WTC11 (cell line): ENCODE measurements around the gene BUB1. TPM values are rescaled to one million over a fixed set of nuclear protein-coding genes. Genes with fewer than 3 reads are reported as not detected.

Source experiments
- ATAC-seq: fragments of 200-7000 bp; cut with Tn5 transposase; 2 replicates; pipeline ENCODE4 v1.10.0; 2021; ENCODE audit warnings: mild to moderate bottlenecking, moderate library complexity
- CTCF ChIA-PET: fragments of 300-600 bp; sonication (Branson Sonifier 250); formaldehyde crosslinking; loops from one replicate; lab custom pipeline; 2021; ENCODE audit warnings: antibody characterized with exemption; lab: Charles Lee
- POLR2A ChIA-PET: fragments of 350-600 bp; sonication (Branson Sonifier 250); formaldehyde crosslinking; loops from one replicate; lab custom pipeline; 2021; ENCODE audit warnings: antibody characterized with exemption; lab: Charles Lee
- DNase-seq: peaks from one replicate; pipeline ENCODE4 v3.0.0; 2021; ENCODE audit warnings: low spot score
- H3K27ac Mint-ChIP-seq: 2 replicates; pipeline ENCODE4 v1.8.0; 2021; ENCODE audit warnings: mixed read lengths
- H3K27me3 Mint-ChIP-seq: 2 replicates; pipeline ENCODE4 v1.8.0; 2021; ENCODE audit warnings: low read depth, mild to moderate bottlenecking, moderate library complexity, mixed read lengths
- H3K36me3 Mint-ChIP-seq: 2 replicates; pipeline ENCODE4 v1.8.0; 2021; ENCODE audit warnings: mixed read lengths
- H3K4me1 Mint-ChIP-seq: 2 replicates; pipeline ENCODE4 v1.8.0; 2022; ENCODE audit warnings: mixed read lengths
- H3K4me3 Mint-ChIP-seq: 2 replicates; pipeline ENCODE4 v1.8.0; 2021; ENCODE audit warnings: mild to moderate bottlenecking, moderate library complexity, mixed read lengths
- H3K9me3 Mint-ChIP-seq: 2 replicates; pipeline ENCODE4 v1.8.0; 2021; ENCODE audit warnings: mixed read lengths
- CREB1 ChIP-seq: sonication (generic); formaldehyde crosslinking; IDR thresholded peaks from 2 replicates; pipeline ENCODE4 v1.8.0; 2023; ENCODE audit warnings: mild to moderate bottlenecking, missing genetic modification reagents
- FOXJ3 ChIP-seq: sonication (generic); formaldehyde crosslinking; IDR thresholded peaks from 2 replicates; pipeline ENCODE4 v1.9.0; 2021; ENCODE audit warnings: missing genetic modification reagents, mild to moderate bottlenecking, borderline replicate concordance
- FOXP1 ChIP-seq: sonication (generic); formaldehyde crosslinking; IDR thresholded peaks from 2 replicates; pipeline ENCODE4 v1.8.0; 2022; ENCODE audit warnings: missing genetic modification reagents, mild to moderate bottlenecking, moderate library complexity, borderline replicate concordance
- HMGA2 ChIP-seq: fragments of 250-450 bp; sonication (Bioruptor Pico); IDR thresholded peaks from 2 replicates; pipeline ENCODE4 v1.4.0; 2021; ENCODE audit warnings: mild to moderate bottlenecking, moderate library complexity
- IRF2 ChIP-seq: sonication (generic); formaldehyde crosslinking; IDR thresholded peaks from 2 replicates; pipeline ENCODE4 v1.8.0; 2022; ENCODE audit warnings: low read depth, missing genetic modification reagents, borderline replicate concordance
- MXD4 ChIP-seq: fragments of 250-450 bp; sonication (Bioruptor Pico); IDR thresholded peaks from 2 replicates; pipeline ENCODE4 v1.8.0; 2021; ENCODE audit warnings: mild to moderate bottlenecking, moderate library complexity, borderline replicate concordance
- NFE2L1 ChIP-seq: sonication (generic); formaldehyde crosslinking; IDR thresholded peaks from 2 replicates; pipeline ENCODE4 v1.8.1; 2023; ENCODE audit warnings: missing genetic modification reagents
- NR3C1 ChIP-seq: sonication (generic); formaldehyde crosslinking; conservative IDR thresholded peaks from 2 replicates; pipeline ENCODE4 v1.8.1; 2023; ENCODE audit warnings: low read depth, mild to moderate bottlenecking, missing genetic modification reagents
- SMAD3 ChIP-seq: sonication (generic); formaldehyde crosslinking; IDR thresholded peaks from 2 replicates; pipeline ENCODE4 v1.8.0; 2022; ENCODE audit warnings: missing genetic modification reagents, mild to moderate bottlenecking, borderline replicate concordance
- SMAD4 ChIP-seq: sonication (generic); formaldehyde crosslinking; IDR thresholded peaks from 2 replicates; pipeline ENCODE4 v1.8.0; 2022; ENCODE audit warnings: mild to moderate bottlenecking, missing genetic modification reagents
- TCF7 ChIP-seq: sonication (generic); formaldehyde crosslinking; IDR thresholded peaks from 2 replicates; pipeline ENCODE4 v1.8.0; 2022; ENCODE audit warnings: mild to moderate bottlenecking, low read depth, missing genetic modification reagents, moderate library complexity
- TEAD4 ChIP-seq: sonication (generic); formaldehyde crosslinking; IDR thresholded peaks from 2 replicates; pipeline ENCODE4 v1.8.0; 2022; ENCODE audit warnings: mild to moderate bottlenecking, missing genetic modification reagents
- ZNF317 ChIP-seq: sonication (generic); formaldehyde crosslinking; IDR thresholded peaks from 2 replicates; pipeline ENCODE4 v1.8.1; 2023; ENCODE audit warnings: low read depth, mild to moderate bottlenecking, moderate library complexity, missing genetic modification reagents, borderline replicate concordance
- total RNA-seq: library from RNA; stranded (reverse); gene quantifications from 3 replicates; pipeline ENCODE4 v1.2.3, GENCODE V29; 2021
- TF ChIP-seq, protein P1 (sequence below): fragments of 250-450 bp; sonication (Bioruptor Pico); IDR thresholded peaks from 2 replicates; pipeline ENCODE4 v1.8.0; 2021; ENCODE audit warnings: mild to moderate bottlenecking
- TF ChIP-seq, protein P2 (sequence below): fragments of 250-450 bp; sonication (Bioruptor Pico); conservative IDR thresholded peaks from 2 replicates; pipeline ENCODE4 v1.9.0; 2021; ENCODE audit warnings: mild to moderate bottlenecking
- TF ChIP-seq, protein P3 (sequence below): sonication (generic); formaldehyde crosslinking; IDR thresholded peaks from 2 replicates; pipeline ENCODE4 v1.8.1; 2023; ENCODE audit warnings: mild to moderate bottlenecking, missing genetic modification reagents, moderate library complexity
- TF ChIP-seq, protein P4 (sequence below): fragments of 250-450 bp; sonication (Bioruptor Pico); IDR thresholded peaks from 2 replicates; pipeline ENCODE4 v1.9.0; 2021; ENCODE audit warnings: mild to moderate bottlenecking
- TF ChIP-seq, protein P5 (sequence below): sonication (generic); formaldehyde crosslinking; IDR thresholded peaks from 2 replicates; pipeline ENCODE4 v1.8.1; 2022; ENCODE audit warnings: mild to moderate bottlenecking, missing genetic modification reagents, moderate library complexity, borderline replicate concordance
- TF ChIP-seq, protein P6 (sequence below): fragments of 250-450 bp; sonication (Bioruptor Pico); IDR thresholded peaks from 2 replicates; pipeline ENCODE4 v2.1.2; 2022; ENCODE audit warnings: mild to moderate bottlenecking, moderate library complexity
- TF ChIP-seq, protein P7 (sequence below): sonication (generic); formaldehyde crosslinking; IDR thresholded peaks from 2 replicates; pipeline ENCODE4 v1.8.1; 2023; ENCODE audit warnings: mild to moderate bottlenecking, missing genetic modification reagents

BUB1 gene
- total RNA-seq, 1 experiment from 2014 or later, result 116 TPM

DNA sequence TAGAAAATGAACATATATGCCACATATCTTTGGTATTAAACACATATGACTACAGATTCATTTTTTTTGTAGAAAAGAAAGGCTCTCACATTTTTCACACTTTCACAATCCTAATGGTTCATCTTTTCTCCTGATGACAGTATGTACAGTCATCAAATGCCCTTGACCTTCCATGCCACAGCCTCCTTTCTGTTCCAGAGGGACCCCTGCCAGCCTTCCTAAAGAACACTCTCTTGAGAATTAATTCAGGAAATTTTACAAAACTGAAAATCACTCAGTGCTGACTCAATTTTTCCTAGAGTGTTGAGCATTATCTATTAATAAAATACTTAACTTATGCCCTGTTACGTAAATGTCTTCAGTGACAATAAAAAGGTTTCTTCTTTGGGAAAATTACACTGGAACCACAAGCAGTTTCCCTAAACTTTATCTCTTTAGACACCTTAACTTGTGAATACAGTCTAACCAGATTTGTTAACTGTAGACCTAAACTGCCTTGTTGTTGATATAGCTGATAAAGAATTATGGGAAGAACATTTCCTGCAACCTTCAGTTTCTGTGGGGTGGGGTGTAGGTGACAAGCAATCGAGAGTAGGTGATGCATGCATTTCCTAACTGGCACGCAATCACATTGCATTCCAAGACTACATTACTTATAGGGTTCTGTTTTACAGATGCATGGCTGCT is 39.2 kb upstream of the BUB1 start:
- Mint-ChIP-seq H3K27me3 (peaks cover 21% of the 10 kb centered on the region), H3K36me3 (no peaks in the 10 kb centered on the region), H3K4me3 (no peak overlapping the region), H3K4me1 (no peaks in the 10 kb centered on the region), H3K9me3 (peaks cover 8% of the 10 kb centered on the region; the same call in 1 of the 2 replicates), H3K27ac (no peak overlapping the region)
- ChIA-PET POLR2A (no interaction called here), CTCF (no interaction called here)
- TF ChIP-seq, protein P1, sequence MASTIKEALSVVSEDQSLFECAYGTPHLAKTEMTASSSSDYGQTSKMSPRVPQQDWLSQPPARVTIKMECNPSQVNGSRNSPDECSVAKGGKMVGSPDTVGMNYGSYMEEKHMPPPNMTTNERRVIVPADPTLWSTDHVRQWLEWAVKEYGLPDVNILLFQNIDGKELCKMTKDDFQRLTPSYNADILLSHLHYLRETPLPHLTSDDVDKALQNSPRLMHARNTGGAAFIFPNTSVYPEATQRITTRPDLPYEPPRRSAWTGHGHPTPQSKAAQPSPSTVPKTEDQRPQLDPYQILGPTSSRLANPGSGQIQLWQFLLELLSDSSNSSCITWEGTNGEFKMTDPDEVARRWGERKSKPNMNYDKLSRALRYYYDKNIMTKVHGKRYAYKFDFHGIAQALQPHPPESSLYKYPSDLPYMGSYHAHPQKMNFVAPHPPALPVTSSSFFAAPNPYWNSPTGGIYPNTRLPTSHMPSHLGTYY (CRISPR knock-in tag), result no peak
- no peak for ATAC-seq
- no peak for DNase-seq

DNA sequence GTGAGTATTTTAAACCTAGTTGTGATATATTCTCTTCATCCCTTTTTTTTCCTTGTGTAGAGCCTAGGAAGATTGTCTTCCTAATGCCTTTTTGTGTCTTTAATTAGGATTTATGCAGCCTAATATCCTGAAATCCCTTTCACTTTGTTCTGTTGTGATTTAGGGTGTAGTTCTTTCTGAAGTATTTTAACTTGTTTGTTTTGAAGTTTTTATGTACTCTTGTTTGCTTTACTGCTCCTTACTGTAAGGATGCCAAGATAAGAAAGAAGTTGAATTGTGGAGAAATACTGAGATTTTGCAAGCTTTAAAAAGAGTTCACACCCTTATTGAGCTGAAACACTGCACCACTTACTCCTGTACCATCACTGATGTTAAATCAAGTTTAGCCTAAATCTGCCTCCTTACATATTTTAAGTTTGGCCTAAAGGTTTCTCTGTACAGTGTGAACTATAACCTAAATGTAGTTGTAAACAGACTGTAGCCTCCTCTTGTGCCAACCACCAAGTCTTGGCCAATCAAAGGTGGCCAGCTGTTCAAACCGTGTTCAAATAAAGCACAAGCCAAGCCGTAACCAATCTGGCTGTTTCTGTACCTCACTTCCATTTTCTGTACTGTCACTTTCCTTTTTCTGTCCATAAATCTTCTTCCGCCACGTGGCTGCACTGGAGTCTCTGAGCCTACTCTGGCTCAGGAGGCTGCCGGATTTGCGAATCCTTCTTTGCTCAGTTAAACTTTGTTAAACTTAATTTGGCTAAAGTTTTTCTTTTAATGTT is 36.8 kb upstream of the BUB1 start:
- TF ChIP-seq, protein P2, sequence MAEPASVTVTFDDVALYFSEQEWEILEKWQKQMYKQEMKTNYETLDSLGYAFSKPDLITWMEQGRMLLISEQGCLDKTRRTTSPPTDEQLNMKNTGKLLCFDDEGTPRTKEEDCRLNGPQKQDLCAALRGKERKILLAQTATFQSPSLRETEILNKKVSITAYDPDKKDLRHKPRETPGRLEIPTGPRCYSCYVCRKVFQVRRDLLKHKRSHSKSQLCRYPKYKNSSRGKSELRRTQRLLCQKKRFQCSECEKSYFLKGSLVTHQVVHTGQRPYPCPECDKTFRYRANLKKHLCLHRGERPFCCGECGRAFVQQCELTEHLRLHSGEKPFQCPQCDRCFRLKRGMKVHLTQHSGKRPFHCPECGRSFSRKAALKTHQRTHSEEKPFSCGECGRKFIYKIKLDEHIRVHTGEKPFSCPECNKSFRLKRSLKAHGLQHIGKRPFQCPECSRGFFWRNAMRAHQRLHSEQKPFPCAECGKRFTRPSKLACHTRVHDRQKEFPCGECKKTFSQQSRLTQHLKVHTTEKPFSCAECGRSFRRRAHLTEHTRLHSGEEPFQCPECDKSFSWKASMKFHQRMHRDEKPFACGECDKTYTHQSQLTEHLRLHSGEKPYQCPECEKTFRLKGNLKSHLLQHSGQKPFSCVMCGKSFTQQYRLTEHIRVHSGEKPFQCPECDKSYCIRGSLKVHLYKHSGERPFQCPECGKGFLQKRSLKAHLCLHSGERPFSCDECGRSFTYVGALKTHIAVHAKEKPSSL, result no peak
- TF ChIP-seq IRF2 (CRISPR knock-in tag) (no peak), SMAD4 (CRISPR knock-in tag) (no peak), NR3C1 (CRISPR knock-in tag) (no peak)
- TF ChIP-seq, protein P3, sequence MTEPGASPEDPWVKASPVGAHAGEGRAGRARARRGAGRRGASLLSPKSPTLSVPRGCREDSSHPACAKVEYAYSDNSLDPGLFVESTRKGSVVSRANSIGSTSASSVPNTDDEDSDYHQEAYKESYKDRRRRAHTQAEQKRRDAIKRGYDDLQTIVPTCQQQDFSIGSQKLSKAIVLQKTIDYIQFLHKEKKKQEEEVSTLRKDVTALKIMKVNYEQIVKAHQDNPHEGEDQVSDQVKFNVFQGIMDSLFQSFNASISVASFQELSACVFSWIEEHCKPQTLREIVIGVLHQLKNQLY (CRISPR knock-in tag), result no peak
- TF ChIP-seq, protein P4, sequence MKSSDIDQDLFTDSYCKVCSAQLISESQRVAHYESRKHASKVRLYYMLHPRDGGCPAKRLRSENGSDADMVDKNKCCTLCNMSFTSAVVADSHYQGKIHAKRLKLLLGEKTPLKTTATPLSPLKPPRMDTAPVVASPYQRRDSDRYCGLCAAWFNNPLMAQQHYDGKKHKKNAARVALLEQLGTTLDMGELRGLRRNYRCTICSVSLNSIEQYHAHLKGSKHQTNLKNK (CRISPR knock-in tag), result no peak
- TF ChIP-seq, protein P5, sequence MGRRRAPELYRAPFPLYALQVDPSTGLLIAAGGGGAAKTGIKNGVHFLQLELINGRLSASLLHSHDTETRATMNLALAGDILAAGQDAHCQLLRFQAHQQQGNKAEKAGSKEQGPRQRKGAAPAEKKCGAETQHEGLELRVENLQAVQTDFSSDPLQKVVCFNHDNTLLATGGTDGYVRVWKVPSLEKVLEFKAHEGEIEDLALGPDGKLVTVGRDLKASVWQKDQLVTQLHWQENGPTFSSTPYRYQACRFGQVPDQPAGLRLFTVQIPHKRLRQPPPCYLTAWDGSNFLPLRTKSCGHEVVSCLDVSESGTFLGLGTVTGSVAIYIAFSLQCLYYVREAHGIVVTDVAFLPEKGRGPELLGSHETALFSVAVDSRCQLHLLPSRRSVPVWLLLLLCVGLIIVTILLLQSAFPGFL (CRISPR knock-in tag), result no peak
- no peak for DNase-seq
- no peak for ATAC-seq
- CTCF ChIA-PET, result interaction anchor here (0.5 kb wide), 1 partner anchor 1893 kb away, joined by 3 read pairs; no protein-coding TSS in a partner anchor
- H3K9me3 Mint-ChIP-seq, result peaks cover 8% of the 10 kb centered on the region; the same call in 1 of the 2 replicates
- H3K36me3 Mint-ChIP-seq, result no peaks in the 10 kb centered on the region
- POLR2A ChIA-PET, result no interaction called here
- H3K27me3 Mint-ChIP-seq, result peaks cover 25% of the 10 kb centered on the region
- H3K4me1 Mint-ChIP-seq, result no peaks in the 10 kb centered on the region
- no peak overlapping the region for H3K27ac Mint-ChIP-seq
- H3K4me3 Mint-ChIP-seq, result no peak overlapping the region

DNA sequence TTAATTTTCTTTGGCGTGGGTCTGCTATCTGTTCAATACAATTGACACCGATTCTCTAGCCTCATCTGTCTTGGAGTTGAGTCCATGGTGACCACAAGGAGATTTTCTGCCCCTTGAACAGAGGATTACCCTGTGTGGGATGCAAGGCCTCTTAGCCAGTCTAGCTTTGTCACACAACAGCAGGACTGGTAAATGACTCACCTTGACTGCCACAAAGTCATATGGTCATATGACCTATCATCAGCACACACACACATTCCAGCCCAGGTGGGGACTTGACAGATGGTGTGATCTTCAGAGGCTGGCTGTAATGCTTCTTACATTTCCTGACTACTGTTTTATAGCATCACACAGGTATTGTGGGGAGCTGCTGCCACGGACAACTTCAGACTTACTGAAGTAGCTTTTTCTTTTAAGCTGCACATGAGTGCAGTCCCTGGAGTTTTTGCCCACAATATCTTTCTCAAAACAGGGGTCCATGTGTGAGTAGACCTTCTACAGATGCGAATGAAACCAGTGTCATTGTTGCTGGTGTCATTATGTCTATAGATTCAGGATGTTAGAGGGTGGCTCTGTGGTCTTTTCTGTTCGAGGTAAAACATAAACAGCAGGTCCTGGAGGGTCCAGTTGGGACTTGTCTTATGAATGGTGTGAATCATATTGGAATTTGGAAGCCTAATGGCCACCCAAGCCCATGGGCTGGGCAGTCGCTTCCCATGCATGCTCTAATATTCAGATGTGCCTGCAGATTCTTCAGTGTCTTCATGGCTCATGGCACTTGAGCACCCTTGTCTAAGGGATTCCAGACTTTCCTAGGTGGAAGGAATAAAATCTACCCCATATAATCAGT is 35.9 kb upstream of the BUB1 start:
- no peak for ATAC-seq
- CTCF ChIA-PET, result no interaction called here
- POLR2A ChIA-PET, result no interaction called here
- no peak overlapping the region for H3K27ac Mint-ChIP-seq
- peaks cover 8% of the 10 kb centered on the region; the same call in 1 of the 2 replicates for H3K9me3 Mint-ChIP-seq
- no peaks in the 10 kb centered on the region for H3K36me3 Mint-ChIP-seq
- peaks cover 25% of the 10 kb centered on the region for H3K27me3 Mint-ChIP-seq
- no peak for DNase-seq
- no peaks in the 10 kb centered on the region for H3K4me1 Mint-ChIP-seq
- H3K4me3 Mint-ChIP-seq, result no peak overlapping the region
- no peak for TF ChIP-seq TEAD4 (CRISPR knock-in tag)
- no peak for TF ChIP-seq ZNF317 (CRISPR knock-in tag)
- TF ChIP-seq MXD4 (CRISPR knock-in tag), result no peak
- no peak for TF ChIP-seq FOXJ3 (CRISPR knock-in tag)
- no peak for TF ChIP-seq SMAD3 (CRISPR knock-in tag)
- TF ChIP-seq CREB1, result no peak
- no peak for TF ChIP-seq HMGA2 (CRISPR knock-in tag)
- TF ChIP-seq NFE2L1 (CRISPR knock-in tag), result no peak
- TF ChIP-seq, protein P6, sequence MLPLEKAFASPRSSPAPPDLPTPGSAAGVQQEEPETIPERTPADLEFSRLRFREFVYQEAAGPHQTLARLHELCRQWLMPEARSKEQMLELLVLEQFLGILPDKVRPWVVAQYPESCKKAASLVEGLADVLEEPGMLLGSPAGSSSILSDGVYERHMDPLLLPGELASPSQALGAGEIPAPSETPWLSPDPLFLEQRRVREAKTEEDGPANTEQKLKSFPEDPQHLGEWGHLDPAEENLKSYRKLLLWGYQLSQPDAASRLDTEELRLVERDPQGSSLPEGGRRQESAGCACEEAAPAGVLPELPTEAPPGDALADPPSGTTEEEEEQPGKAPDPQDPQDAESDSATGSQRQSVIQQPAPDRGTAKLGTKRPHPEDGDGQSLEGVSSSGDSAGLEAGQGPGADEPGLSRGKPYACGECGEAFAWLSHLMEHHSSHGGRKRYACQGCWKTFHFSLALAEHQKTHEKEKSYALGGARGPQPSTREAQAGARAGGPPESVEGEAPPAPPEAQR (CRISPR knock-in tag), result no peak
- no peak for TF ChIP-seq FOXP1 (CRISPR knock-in tag)
- TF ChIP-seq TCF7 (CRISPR knock-in tag), result no peak
- TF ChIP-seq, protein P7, sequence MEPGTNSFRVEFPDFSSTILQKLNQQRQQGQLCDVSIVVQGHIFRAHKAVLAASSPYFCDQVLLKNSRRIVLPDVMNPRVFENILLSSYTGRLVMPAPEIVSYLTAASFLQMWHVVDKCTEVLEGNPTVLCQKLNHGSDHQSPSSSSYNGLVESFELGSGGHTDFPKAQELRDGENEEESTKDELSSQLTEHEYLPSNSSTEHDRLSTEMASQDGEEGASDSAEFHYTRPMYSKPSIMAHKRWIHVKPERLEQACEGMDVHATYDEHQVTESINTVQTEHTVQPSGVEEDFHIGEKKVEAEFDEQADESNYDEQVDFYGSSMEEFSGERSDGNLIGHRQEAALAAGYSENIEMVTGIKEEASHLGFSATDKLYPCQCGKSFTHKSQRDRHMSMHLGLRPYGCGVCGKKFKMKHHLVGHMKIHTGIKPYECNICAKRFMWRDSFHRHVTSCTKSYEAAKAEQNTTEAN, result no peak
